ENCODE data around the gene FMNL3.

GRCh38 chr12:49706351-49707127 is 666 bp downstream of the FMNL3 start:
- TF ChIP-seq CTCF (IDR thresholded peaks at IDR 0.05; ENCODE audit: low read length) (no peak), EZH2phosphoT487 (IDR thresholded peaks at IDR 0.05; ENCODE audit: low read length) (no peak)

Data from MM.1S (cell line).